ENCODE results near the gene SZT2.
A peak's percentile ranks its signal among the peaks of the same experiment; 100 is the strongest.

The SZT2 gene

GRCh38 chr1:43376723-43377235, 12.9 kb upstream of the SZT2 start:
- Histone ChIP-seq H3K9me3 (ENCODE audit: control insufficient read depth in 1 of 2, low read length in 2 of 2) (no peaks in the 10 kb centered on the region), H3K4me3 (ENCODE audit: low read depth in 1 of 2, low read length in 2 of 2) (no peak overlapping the region), H3K4me1 (ENCODE audit: control insufficient read depth in 1 of 2, insufficient read depth in 2 of 2, low read length in 2 of 2) (peaks cover under 1 to 3% of the 10 kb centered on the region in 2 donors), H3K36me3 (ENCODE audit: control insufficient read depth in 1 of 2, insufficient read depth in 2 of 2, low read length in 2 of 2) (peaks cover 0 to 10% of the 10 kb centered on the region in 2 donors), H3K27ac (ENCODE audit: low read length) (no peak overlapping the region), H3K27me3 (ENCODE audit: low read depth, low read length) (no peaks in the 10 kb centered on the region)

- H3K27ac ChIP-seq (ENCODE audit: low read length), result no peak overlapping the region
- no peaks in the 10 kb centered on the region for H3K9me3 ChIP-seq (ENCODE audit: control insufficient read depth in 1 of 2, low read length in 2 of 2)
- H3K27me3 ChIP-seq (ENCODE audit: low read depth, low read length), result no peaks in the 10 kb centered on the region
Measured at GRCh38 chr1:43377831-43378230, 11.9 kb upstream of the SZT2 start.

GRCh38 chr1:43379476-43379875, 10.2 kb upstream of the SZT2 start:
- no peak overlapping the region for H3K4me3 ChIP-seq (ENCODE audit: low read depth in 1 of 2, low read length in 2 of 2)
- peaks cover 7 to 13% of the 10 kb centered on the region in 2 donors for H3K4me1 ChIP-seq (ENCODE audit: control insufficient read depth in 1 of 2, insufficient read depth in 2 of 2, low read length in 2 of 2)
- H3K27me3 ChIP-seq (ENCODE audit: low read depth, low read length), result no peaks in the 10 kb centered on the region
- H3K9me3 ChIP-seq (ENCODE audit: control insufficient read depth in 1 of 2, low read length in 2 of 2), result no peaks in the 10 kb centered on the region
- H3K27ac ChIP-seq (ENCODE audit: low read length), result no peak overlapping the region
- H3K36me3 ChIP-seq (ENCODE audit: control insufficient read depth in 1 of 2, insufficient read depth in 2 of 2, low read length in 2 of 2), result peaks cover 21 to 27% of the 10 kb centered on the region in 2 donors

More at GRCh38 chr1:43377831-43378230, 11.9 kb upstream of the SZT2 start:
- H3K4me1 ChIP-seq (ENCODE audit: control insufficient read depth in 1 of 2, insufficient read depth in 2 of 2, low read length in 2 of 2), result peaks cover 7 to 11% of the 10 kb centered on the region in 2 donors
- H3K4me3 ChIP-seq (ENCODE audit: low read depth in 1 of 2, low read length in 2 of 2), result no peak overlapping the region
- peaks cover 4 to 13% of the 10 kb centered on the region in 2 donors for H3K36me3 ChIP-seq (ENCODE audit: control insufficient read depth in 1 of 2, insufficient read depth in 2 of 2, low read length in 2 of 2)

GRCh38 chr1:43381612-43382011, 8.1 kb upstream of the SZT2 start:
- peaks cover 7 to 13% of the 10 kb centered on the region in 2 donors for H3K4me1 ChIP-seq (ENCODE audit: control insufficient read depth in 1 of 2, insufficient read depth in 2 of 2, low read length in 2 of 2)
- no peaks in the 10 kb centered on the region for H3K27me3 ChIP-seq (ENCODE audit: low read depth, low read length)
- peaks cover 42 to 48% of the 10 kb centered on the region in 2 donors for H3K36me3 ChIP-seq (ENCODE audit: control insufficient read depth in 1 of 2, insufficient read depth in 2 of 2, low read length in 2 of 2)
- H3K9me3 ChIP-seq (ENCODE audit: control insufficient read depth in 1 of 2, low read length in 2 of 2), result no peaks in the 10 kb centered on the region
- no peak overlapping the region for H3K4me3 ChIP-seq (ENCODE audit: low read depth in 1 of 2, low read length in 2 of 2)
- no peak overlapping the region for H3K27ac ChIP-seq (ENCODE audit: low read length)

GRCh38 chr1:43382027-43382779, 7.5 kb upstream of the SZT2 start:
- Histone ChIP-seq H3K4me3 (ENCODE audit: low read depth in 1 of 2, low read length in 2 of 2) (no peak overlapping the region), H3K9me3 (ENCODE audit: control insufficient read depth in 1 of 2, low read length in 2 of 2) (no peaks in the 10 kb centered on the region), H3K27me3 (ENCODE audit: low read depth, low read length) (no peaks in the 10 kb centered on the region), H3K36me3 (ENCODE audit: control insufficient read depth in 1 of 2, insufficient read depth in 2 of 2, low read length in 2 of 2) (peaks cover 48 to 54% of the 10 kb centered on the region in 2 donors), H3K27ac (ENCODE audit: low read length) (peak overlapping the region; percentile 18), H3K4me1 (ENCODE audit: control insufficient read depth in 1 of 2, insufficient read depth in 2 of 2, low read length in 2 of 2) (peaks cover 7 to 13% of the 10 kb centered on the region in 2 donors)

- peaks cover 11 to 22% of the 10 kb centered on the region in 2 donors for H3K4me1 ChIP-seq (ENCODE audit: control insufficient read depth in 1 of 2, insufficient read depth in 2 of 2, low read length in 2 of 2)
- peaks cover 52 to 56% of the 10 kb centered on the region in 2 donors for H3K36me3 ChIP-seq (ENCODE audit: control insufficient read depth in 1 of 2, insufficient read depth in 2 of 2, low read length in 2 of 2)
- H3K27me3 ChIP-seq (ENCODE audit: low read depth, low read length), result no peaks in the 10 kb centered on the region
Measured at GRCh38 chr1:43383449-43383848, 6.2 kb upstream of the SZT2 start.

GRCh38 chr1:43386676-43387075, 3.0 kb upstream of the SZT2 start:
- Histone ChIP-seq H3K27me3 (ENCODE audit: low read depth, low read length) (no peaks in the 10 kb centered on the region), H3K4me1 (ENCODE audit: control insufficient read depth in 1 of 2, insufficient read depth in 2 of 2, low read length in 2 of 2) (peaks cover 14 to 42% of the 10 kb centered on the region in 2 donors), H3K9me3 (ENCODE audit: control insufficient read depth in 1 of 2, low read length in 2 of 2) (no peaks in the 10 kb centered on the region), H3K36me3 (ENCODE audit: control insufficient read depth in 1 of 2, insufficient read depth in 2 of 2, low read length in 2 of 2) (peaks cover 52 to 54% of the 10 kb centered on the region in 2 donors), H3K4me3 (ENCODE audit: low read depth in 1 of 2, low read length in 2 of 2) (no peak overlapping the region), H3K27ac (ENCODE audit: low read length) (no peak overlapping the region)

More at GRCh38 chr1:43383449-43383848, 6.2 kb upstream of the SZT2 start:
- Histone ChIP-seq H3K9me3 (ENCODE audit: control insufficient read depth in 1 of 2, low read length in 2 of 2) (no peaks in the 10 kb centered on the region), H3K4me3 (ENCODE audit: low read depth in 1 of 2, low read length in 2 of 2) (no peak overlapping the region), H3K27ac (ENCODE audit: low read length) (no peak overlapping the region)

GRCh38 chr1:43387976-43388599, 1.6 kb upstream of the SZT2 start:
- peaks cover 42 to 45% of the 10 kb centered on the region in 2 donors for H3K36me3 ChIP-seq (ENCODE audit: control insufficient read depth in 1 of 2, insufficient read depth in 2 of 2, low read length in 2 of 2)
- H3K27ac ChIP-seq (ENCODE audit: low read length), result peak overlapping the region; percentile 91
- H3K4me3 ChIP-seq (ENCODE audit: low read depth in 1 of 2, low read length in 2 of 2), result peak overlapping the region; percentile 92 to 98
- no peaks in the 10 kb centered on the region for H3K9me3 ChIP-seq (ENCODE audit: control insufficient read depth in 1 of 2, low read length in 2 of 2)
- peaks cover 9 to 29% of the 10 kb centered on the region in 2 donors for H3K4me1 ChIP-seq (ENCODE audit: control insufficient read depth in 1 of 2, insufficient read depth in 2 of 2, low read length in 2 of 2)
- no peaks in the 10 kb centered on the region for H3K27me3 ChIP-seq (ENCODE audit: low read depth, low read length)

GRCh38 chr1:43388613-43389012, 1.1 kb upstream of the SZT2 start:
- H3K36me3 ChIP-seq (ENCODE audit: control insufficient read depth in 1 of 2, insufficient read depth in 2 of 2, low read length in 2 of 2), result peaks cover 38 to 40% of the 10 kb centered on the region in 2 donors
- H3K4me1 ChIP-seq (ENCODE audit: control insufficient read depth in 1 of 2, insufficient read depth in 2 of 2, low read length in 2 of 2), result peaks cover 9 to 29% of the 10 kb centered on the region in 2 donors
- H3K9me3 ChIP-seq (ENCODE audit: control insufficient read depth in 1 of 2, low read length in 2 of 2), result no peaks in the 10 kb centered on the region
- H3K27me3 ChIP-seq (ENCODE audit: low read depth, low read length), result no peaks in the 10 kb centered on the region
- H3K4me3 ChIP-seq (ENCODE audit: low read depth in 1 of 2, low read length in 2 of 2), result peak overlapping the region; percentile 92 to 98
- H3K27ac ChIP-seq (ENCODE audit: low read length), result peak overlapping the region; percentile 91

GRCh38 chr1:43392702-43393101, 3.0 kb downstream of the SZT2 start:
- H3K27me3 ChIP-seq (ENCODE audit: low read depth, low read length), result no peaks in the 10 kb centered on the region
- H3K36me3 ChIP-seq (ENCODE audit: control insufficient read depth in 1 of 2, insufficient read depth in 2 of 2, low read length in 2 of 2), result no peaks in the 10 kb centered on the region
- no peak overlapping the region for H3K4me3 ChIP-seq (ENCODE audit: low read depth in 1 of 2, low read length in 2 of 2)
- no peak overlapping the region for H3K27ac ChIP-seq (ENCODE audit: low read length)
- no peaks in the 10 kb centered on the region for H3K9me3 ChIP-seq (ENCODE audit: control insufficient read depth in 1 of 2, low read length in 2 of 2)
- peaks cover 9 to 27% of the 10 kb centered on the region in 2 donors for H3K4me1 ChIP-seq (ENCODE audit: control insufficient read depth in 1 of 2, insufficient read depth in 2 of 2, low read length in 2 of 2)

- Histone ChIP-seq H3K4me1 (ENCODE audit: control insufficient read depth in 1 of 2, insufficient read depth in 2 of 2, low read length in 2 of 2) (peaks cover 0 to 9% of the 10 kb centered on the region in 2 donors), H3K27me3 (ENCODE audit: low read depth, low read length) (no peaks in the 10 kb centered on the region), H3K27ac (ENCODE audit: low read length) (no peak overlapping the region), H3K9me3 (ENCODE audit: control insufficient read depth in 1 of 2, low read length in 2 of 2) (no peaks in the 10 kb centered on the region), H3K4me3 (ENCODE audit: low read depth in 1 of 2, low read length in 2 of 2) (no peak overlapping the region), H3K36me3 (ENCODE audit: control insufficient read depth in 1 of 2, insufficient read depth in 2 of 2, low read length in 2 of 2) (no peaks in the 10 kb centered on the region)
Measured at GRCh38 chr1:43395523-43395922, 5.8 kb downstream of the SZT2 start.
